Neural progenitor cell (in vitro differentiated cells): ENCODE results near the gene WDHD1.
"Not testable (repeated sequence)": the region's sequence is repeated elsewhere in the genome, so short reads cannot be mapped to it uniquely, and the experiment has no call there.

Experiments
- EZH2 ChIP-seq: fragments of 200-600 bp; sonication (generic); IDR thresholded peaks from 2 replicates; pipeline ENCODE4 v1.6.1; 2017; ENCODE audit warnings: antibody characterized with exemption, mild to moderate bottlenecking, moderate library complexity
- EZH2phosphoT487 ChIP-seq: fragments of 200-600 bp; sonication (generic); IDR thresholded peaks from 2 replicates; pipeline ENCODE4 v1.6.1; 2017; ENCODE audit warnings: antibody characterized with exemption
- TF ChIP-seq, protein P1 (sequence below): fragments of 200-600 bp; sonication (generic); IDR thresholded peaks from 2 replicates; pipeline ENCODE4 v1.5.1; 2017; ENCODE audit warnings: antibody characterized with exemption, mild to moderate bottlenecking

DNA sequence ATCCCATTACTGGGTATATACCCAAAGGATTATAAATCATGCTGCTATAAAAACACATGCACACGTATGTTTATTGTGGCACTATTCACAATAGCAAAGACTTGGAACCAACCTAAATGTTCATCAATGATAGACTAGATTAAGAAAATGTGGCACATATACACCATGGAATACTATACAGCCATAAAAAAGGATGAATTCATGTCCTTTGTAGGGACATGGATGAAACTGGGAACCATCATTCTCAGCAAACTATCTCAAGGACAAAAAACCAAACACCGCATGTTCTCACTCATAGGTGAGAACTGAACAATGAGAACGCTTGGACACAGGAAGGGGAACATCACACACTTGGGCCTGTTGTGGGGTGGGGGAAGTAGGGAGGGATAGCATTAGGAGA, 73.3 kb downstream of the WDHD1 start:
- TF ChIP-seq, protein P1, sequence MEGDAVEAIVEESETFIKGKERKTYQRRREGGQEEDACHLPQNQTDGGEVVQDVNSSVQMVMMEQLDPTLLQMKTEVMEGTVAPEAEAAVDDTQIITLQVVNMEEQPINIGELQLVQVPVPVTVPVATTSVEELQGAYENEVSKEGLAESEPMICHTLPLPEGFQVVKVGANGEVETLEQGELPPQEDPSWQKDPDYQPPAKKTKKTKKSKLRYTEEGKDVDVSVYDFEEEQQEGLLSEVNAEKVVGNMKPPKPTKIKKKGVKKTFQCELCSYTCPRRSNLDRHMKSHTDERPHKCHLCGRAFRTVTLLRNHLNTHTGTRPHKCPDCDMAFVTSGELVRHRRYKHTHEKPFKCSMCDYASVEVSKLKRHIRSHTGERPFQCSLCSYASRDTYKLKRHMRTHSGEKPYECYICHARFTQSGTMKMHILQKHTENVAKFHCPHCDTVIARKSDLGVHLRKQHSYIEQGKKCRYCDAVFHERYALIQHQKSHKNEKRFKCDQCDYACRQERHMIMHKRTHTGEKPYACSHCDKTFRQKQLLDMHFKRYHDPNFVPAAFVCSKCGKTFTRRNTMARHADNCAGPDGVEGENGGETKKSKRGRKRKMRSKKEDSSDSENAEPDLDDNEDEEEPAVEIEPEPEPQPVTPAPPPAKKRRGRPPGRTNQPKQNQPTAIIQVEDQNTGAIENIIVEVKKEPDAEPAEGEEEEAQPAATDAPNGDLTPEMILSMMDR: not testable (repeated sequence)
- TF ChIP-seq EZH2, EZH2phosphoT487: not testable (repeated sequence)
